C1 segment of cervical spinal cord (tissue), 14 donors: ENCODE data around the gene ATAD3B.
"Not testable (repeated sequence)": the region's sequence is repeated elsewhere in the genome, so short reads cannot be mapped to it uniquely, and the experiment has no call there.

Experiments used
- DNase-seq, 14 donors: peaks; one replicate each; lab custom pipeline; 2025; lab: John Stamatoyannopoulos, UW

ATAD3B gene

GRCh38 chr1:1510912-1511532 is 39.5 kb downstream of the ATAD3B start:
- DNase-seq = peak in 1 of 14 donors; percentile 34

GRCh38 chr1:1511533-1512285 is 40.1 kb downstream of the ATAD3B start, which contains the start of gene ATAD3A:
ATAD3A (plus strand) TSS chr1:1512162; CDS start chr1:1512269, 107 bp downstream.
- peak; percentile 60 to 98 (median 95) for DNase-seq

- DNase-seq = not testable (repeated sequence)
These were observed 40.9 kb downstream of the ATAD3B start for GRCh38 chr1:1512425-1512824.

- DNase-seq = not testable (repeated sequence)
These were observed 42.1 kb downstream of the ATAD3B start for GRCh38 chr1:1513675-1514074.

GRCh38 chr1:1514376-1514775 is 42.8 kb downstream of the ATAD3B start:
- DNase-seq = not testable (repeated sequence)

GRCh38 chr1:1516923-1517322 is 45.4 kb downstream of the ATAD3B start:
- not testable (repeated sequence) for DNase-seq

- no peak for DNase-seq
These were observed 46.5 kb downstream of the ATAD3B start for GRCh38 chr1:1517973-1518620.

GRCh38 chr1:1518621-1519007 is 47.0 kb downstream of the ATAD3B start:
- not testable (repeated sequence) for DNase-seq

GRCh38 chr1:1519805-1520505 is 48.4 kb downstream of the ATAD3B start:
- DNase-seq = not testable (repeated sequence)

GRCh38 chr1:1521331-1521730 is 49.8 kb downstream of the ATAD3B start:
- DNase-seq = no peak

- not testable (repeated sequence) for DNase-seq
These were observed 51.0 kb downstream of the ATAD3B start for GRCh38 chr1:1522536-1522935.

- not testable (repeated sequence) for DNase-seq
These were observed 51.7 kb downstream of the ATAD3B start for GRCh38 chr1:1523226-1523625.

- DNase-seq = not testable (repeated sequence)
These were observed 52.1 kb downstream of the ATAD3B start for GRCh38 chr1:1523651-1524050.

GRCh38 chr1:1524750-1525383 is 53.3 kb downstream of the ATAD3B start:
- DNase-seq = not testable (repeated sequence)

- not testable (repeated sequence) for DNase-seq
These were observed 54.9 kb downstream of the ATAD3B start for GRCh38 chr1:1526476-1526875.

- DNase-seq = no peak
These were observed 55.7 kb downstream of the ATAD3B start for GRCh38 chr1:1527092-1527816.

- no peak for DNase-seq
These were observed 57.0 kb downstream of the ATAD3B start for GRCh38 chr1:1528301-1529267.

GRCh38 chr1:1529321-1529720 is 57.8 kb downstream of the ATAD3B start:
- DNase-seq = no peak

GRCh38 chr1:1529936-1530335 is 58.4 kb downstream of the ATAD3B start:
- no peak for DNase-seq
